Ovary (tissue), 9 donors: ENCODE data around the gene CLECL1. TPM values are rescaled to one million over a fixed set of nuclear protein-coding genes. Genes with fewer than 3 reads are reported as not detected.
"Not testable (repeated sequence)": the region's sequence is repeated elsewhere in the genome, so short reads cannot be mapped to it uniquely, and the experiment has no call there.

Experiments used
- DNase-seq, 5 donors: peaks; one replicate each; pipeline ENCODE4 v3.0.0-alpha.2; 2019 to 2020
- H3K27ac ChIP-seq, 2 donors: fragments of 200-600 bp; one replicate each; pipeline versions ENCODE4 v1.5.1 to v1.8.0; 2019 to 2022
- H3K27me3 ChIP-seq: fragments of 200-600 bp; one replicate; pipeline ENCODE4 v1.8.0; 2022
- H3K36me3 ChIP-seq: fragments of 200-600 bp; sonication (generic); one replicate; pipeline ENCODE4 v1.5.1; 2019
- H3K4me1 ChIP-seq: one replicate; pipeline ENCODE4 v1.8.1; 2013; ENCODE audit warnings: mild to moderate bottlenecking, moderate library complexity; ENCODE audit not compliant: insufficient read depth
- H3K4me3 ChIP-seq: fragments of 200-600 bp; sonication (generic); one replicate; pipeline ENCODE4 v1.5.1; 2017
- H3K9me3 ChIP-seq, 2 donors: fragments of 200-600 bp in 1 of 2; sonication (generic) in 1 of 2; one replicate each; pipeline versions ENCODE4 v1.5.1 to v1.8.1; 2013 to 2019; ENCODE audit warnings: mild to moderate bottlenecking in 1 of 2, moderate library complexity in 1 of 2
- CTCF ChIP-seq, 3 donors: fragments of 450-650 bp in 2 of 3; fragments of 200-600 bp in 1 of 3; IDR thresholded peaks; one replicate each; pipeline versions ENCODE4 v1.5.1 to v1.8.0; 2016 to 2022; ENCODE audit warnings: antibody characterized with exemption in 3 of 3, mild to moderate bottlenecking in 1 of 3
- EP300 ChIP-seq: sonication (generic); formaldehyde crosslinking; IDR thresholded peaks from one replicate; pipeline ENCODE4 v1.6.1; 2017; ENCODE audit warnings: antibody characterized with exemption
- POLR2A ChIP-seq: fragments of 450-650 bp; IDR thresholded peaks from one replicate; pipeline ENCODE4 v1.6.1; 2017; ENCODE audit warnings: antibody characterized with exemption, mild to moderate bottlenecking, moderate library complexity
- WGBS, 3 donors: extraction: QIAGEN DNeasy Blood & Tissue Kit in 1 of 3; methylation state at CpG; one replicate each; pipeline versions ENCODE4 v1.1.5 to v1.1.7; 2013 to 2017; 5-methylcytosine and 5-hydroxymethylcytosine counted together
- intact Hi-C, 4 donors: fragments of 100-400 bp; cut with DNase I; formaldehyde crosslinking; loops; one replicate each; pipeline versions ENCODE4 v1.11.0 to v1.15.1; 2022 to 2023
- polyA plus RNA-seq, 2 donors: library from polyadenylated mRNA; stranded (reverse); fragments of 200-250 nt in 1 of 2; fragments of 350-450 nt in 1 of 2; fragmentation: Illumina TruSeq in 1 of 2; extraction: RNeasy Lipid Tissue Mini Kit (QIAGEN cat#74804) in 1 of 2; gene quantifications; one replicate each; pipeline ENCODE4 v1.2.3, GENCODE V29; 2013 to 2014
- total RNA-seq, 7 donors: library from RNA; depleted of rRNA in 2 of 7; stranded (reverse); fragments of >200 nt in 2 of 7; fragmentation: NEBNext Ultra II Directional in 3 of 7; extraction: Animal tissue kit (Norgen Biotek cat#: 25700) in 3 of 7; gene quantifications; one replicate each; pipeline versions ENCODE4 v1.1.0 to v1.2.4, GENCODE V29; 2016 to 2023
- donor health status: DM: no; HTN: no; CAD: no; lungs with moderate emphysema.
- donor health status: DM: no; HTN: no; CAD: no.
- donor health status: Bipolar disorder and iron deficiency.
- donor health status: DM: yes; HTN: yes; CAD: no.
- donor health status: DM: no; HTN: no; CAD: no.
- donor health status: DM: yes; HTN: yes; CAD: no.

Gene CLECL1
- total and polyA plus RNA-seq, 9 donors: 0.53 to 0.73 (median 0.59) TPM; not detected in 5

DNA sequence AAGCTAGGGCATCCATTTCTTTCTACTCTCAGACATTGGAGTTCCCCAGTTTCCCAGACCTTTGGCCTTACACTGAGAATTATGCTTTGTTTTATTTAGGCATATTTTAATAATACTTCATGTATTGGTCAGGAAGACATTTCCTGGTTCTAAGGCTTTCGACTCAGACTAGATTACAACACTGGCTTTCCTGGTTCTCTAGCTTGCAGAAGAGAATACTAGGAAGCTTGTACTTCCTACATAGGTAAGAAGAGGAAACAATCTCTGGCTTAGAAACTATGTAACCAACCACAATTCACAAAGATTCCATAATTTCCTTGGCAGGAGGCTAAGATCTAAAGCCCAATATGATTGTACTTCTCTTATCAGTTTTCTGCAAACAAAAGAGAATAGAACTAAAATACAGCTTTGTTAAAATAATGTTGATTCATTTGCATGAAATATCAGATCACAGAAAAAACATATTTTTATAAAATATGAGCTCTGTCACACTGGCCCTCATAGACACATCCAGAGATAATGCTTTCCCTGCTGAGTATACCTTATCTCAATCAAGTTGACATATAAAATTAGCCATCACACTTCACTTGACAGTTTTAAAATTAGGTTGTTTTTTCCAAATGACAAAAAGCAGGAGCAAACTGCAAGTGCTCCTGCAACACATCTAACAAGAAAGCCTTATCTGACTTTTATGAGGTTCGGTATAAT is 32.8 kb downstream of the CLECL1 start:
- intact Hi-C loops: no loop called here
- Histone ChIP-seq H3K9me3 (no peaks in the 10 kb centered on the region), H3K4me3 (no peak overlapping the region), H3K36me3 (no peaks in the 10 kb centered on the region), H3K4me1 (no peaks in the 10 kb centered on the region), H3K27ac (no peak overlapping the region), H3K27me3 (no peaks in the 10 kb centered on the region)
- 48 to 57% (median 52%) methylated on average over 2 of the region's 2 CpGs for WGBS, 3 donors
- DNase-seq: no peak
- TF ChIP-seq EP300 (no peak), POLR2A (no peak), CTCF (IDR thresholded peaks at IDR 0.05) (no peak)

DNA sequence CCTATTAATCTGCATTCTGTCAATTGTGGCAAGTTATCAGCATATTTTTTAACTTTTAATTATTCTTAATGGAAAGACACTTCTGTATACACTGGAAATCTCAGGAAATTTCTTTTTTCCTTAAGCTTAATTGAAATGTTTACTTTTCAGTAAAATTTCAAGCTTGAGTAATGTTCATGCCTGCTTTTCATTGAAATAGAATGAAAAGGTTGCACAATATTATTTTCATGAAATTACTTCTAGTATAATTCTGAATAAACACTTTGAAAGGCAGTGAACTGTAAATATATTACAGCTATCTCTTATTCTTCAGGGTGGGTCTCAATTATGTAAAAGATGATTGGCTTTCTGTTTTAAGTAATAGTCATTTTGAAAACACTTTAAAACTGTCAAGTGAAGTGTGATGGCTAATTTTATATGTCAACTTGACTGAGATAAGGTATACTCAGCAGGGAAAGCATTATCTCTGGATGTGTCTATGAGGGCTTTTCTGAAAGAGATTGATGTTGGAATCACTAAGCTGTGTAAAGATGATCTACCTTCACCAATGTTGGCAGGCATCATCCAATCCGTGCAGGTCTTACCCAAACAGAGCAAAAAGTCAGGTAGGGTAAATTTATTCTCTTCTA is 33.5 kb downstream of the CLECL1 start:
- DNase-seq: no peak
- H3K36me3 ChIP-seq: no peaks in the 10 kb centered on the region
- intact Hi-C loops: no loop called here
- H3K4me1 ChIP-seq: no peaks in the 10 kb centered on the region
- no peak overlapping the region for H3K4me3 ChIP-seq
- H3K9me3 ChIP-seq: no peaks in the 10 kb centered on the region
- H3K27me3 ChIP-seq: no peaks in the 10 kb centered on the region
- TF ChIP-seq EP300: no peak
- TF ChIP-seq CTCF (IDR thresholded peaks at IDR 0.05): no peak
- no peak for TF ChIP-seq POLR2A
- 44 to 83% (median 72%) methylated on average over 1 of the region's 1 CpG for WGBS, 3 donors
- H3K27ac ChIP-seq: no peak overlapping the region

GRCh38 chr12:9698681-9699080 is 34.2 kb downstream of the CLECL1 start:
- TF ChIP-seq CTCF (IDR thresholded peaks at IDR 0.05) (no peak), POLR2A (no peak), EP300 (no peak)
- H3K36me3 ChIP-seq: no peaks in the 10 kb centered on the region
- no peaks in the 10 kb centered on the region for H3K4me1 ChIP-seq
- H3K4me3 ChIP-seq: no peak overlapping the region
- DNase-seq: no peak
- no peaks in the 10 kb centered on the region for H3K27me3 ChIP-seq
- intact Hi-C loops: no loop called here
- H3K27ac ChIP-seq: no peak overlapping the region
- no peaks in the 10 kb centered on the region for H3K9me3 ChIP-seq
- 75 to 80% (median 78%) methylated on average over 2 of the region's 2 CpGs for WGBS, 3 donors

DNA sequence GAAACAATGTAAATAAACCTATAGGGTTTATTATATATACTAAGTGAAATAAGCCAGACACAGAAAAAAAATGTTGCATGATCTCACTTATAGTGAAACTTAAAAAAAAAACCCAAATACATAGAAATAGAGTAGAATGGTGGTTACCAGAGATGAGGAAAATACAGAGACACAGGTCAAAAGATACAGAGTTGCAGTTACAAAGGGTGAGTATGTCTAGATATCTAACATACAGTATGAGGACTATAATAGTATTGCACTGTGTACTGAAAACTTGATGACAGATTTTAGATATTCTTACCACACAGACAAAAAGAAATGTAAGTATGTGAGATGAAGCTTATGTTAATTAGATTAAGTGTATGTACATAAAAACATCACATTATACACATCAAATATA is 35.3 kb downstream of the CLECL1 start:
- no peak for DNase-seq
- no peak overlapping the region for H3K27ac ChIP-seq
- no peak for TF ChIP-seq CTCF (IDR thresholded peaks at IDR 0.05)
- no peak for TF ChIP-seq EP300
- no peak for TF ChIP-seq POLR2A
- intact Hi-C loops: no loop called here
- H3K9me3 ChIP-seq: no peaks in the 10 kb centered on the region
- H3K27me3 ChIP-seq: no peaks in the 10 kb centered on the region
- H3K4me3 ChIP-seq: no peak overlapping the region
- no peaks in the 10 kb centered on the region for H3K4me1 ChIP-seq
- H3K36me3 ChIP-seq: no peaks in the 10 kb centered on the region

- WGBS, 3 donors: 95 to 97% (median 95%) methylated on average over 3 of the region's 3 CpGs
- H3K27ac ChIP-seq, H3K36me3 ChIP-seq, DNase-seq, H3K9me3 ChIP-seq, H3K4me3 ChIP-seq, H3K27me3 ChIP-seq, H3K4me1 ChIP-seq, intact Hi-C loops: not testable (repeated sequence)
Measured at GRCh38 chr12:9695661-9696060, 37.2 kb downstream of the CLECL1 start.

DNA sequence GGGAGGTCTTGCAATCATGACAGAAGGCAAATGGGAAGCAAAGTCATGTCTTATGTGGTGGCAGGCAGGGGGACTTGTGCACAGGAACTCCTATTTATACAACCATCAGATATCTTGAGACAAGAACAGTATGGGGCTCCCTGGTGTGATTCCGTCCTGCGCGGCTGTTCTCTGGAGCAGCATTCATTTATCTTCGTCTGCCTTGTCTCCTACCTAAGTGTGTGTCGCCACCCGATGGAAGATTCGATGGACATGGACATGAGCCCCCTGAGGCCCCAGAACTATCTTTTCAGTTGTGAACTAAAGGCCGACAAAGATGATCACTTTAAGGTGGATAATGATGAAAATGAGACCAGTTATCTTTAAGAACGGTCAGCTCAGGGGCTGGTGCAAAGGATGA is 37.7 kb downstream of the CLECL1 start:
- DNase-seq, H3K36me3 ChIP-seq, H3K4me1 ChIP-seq, H3K27me3 ChIP-seq, intact Hi-C loops, H3K27ac ChIP-seq, H3K4me3 ChIP-seq, H3K9me3 ChIP-seq: not testable (repeated sequence)
- 95 to 97% (median 96%) methylated on average over 9 of the region's 9 CpGs for WGBS, 3 donors
